Iris pigment epithelial cell (primary cell): ENCODE results near the gene CFAP77.
A peak's percentile ranks its signal among the peaks of the same experiment; 100 is the strongest.

Experiments
- DNase-seq: peaks from one replicate; pipeline ENCODE4 v3.0.0-alpha.2; 2011; ENCODE audit warnings: low read depth

CFAP77 gene

DNA sequence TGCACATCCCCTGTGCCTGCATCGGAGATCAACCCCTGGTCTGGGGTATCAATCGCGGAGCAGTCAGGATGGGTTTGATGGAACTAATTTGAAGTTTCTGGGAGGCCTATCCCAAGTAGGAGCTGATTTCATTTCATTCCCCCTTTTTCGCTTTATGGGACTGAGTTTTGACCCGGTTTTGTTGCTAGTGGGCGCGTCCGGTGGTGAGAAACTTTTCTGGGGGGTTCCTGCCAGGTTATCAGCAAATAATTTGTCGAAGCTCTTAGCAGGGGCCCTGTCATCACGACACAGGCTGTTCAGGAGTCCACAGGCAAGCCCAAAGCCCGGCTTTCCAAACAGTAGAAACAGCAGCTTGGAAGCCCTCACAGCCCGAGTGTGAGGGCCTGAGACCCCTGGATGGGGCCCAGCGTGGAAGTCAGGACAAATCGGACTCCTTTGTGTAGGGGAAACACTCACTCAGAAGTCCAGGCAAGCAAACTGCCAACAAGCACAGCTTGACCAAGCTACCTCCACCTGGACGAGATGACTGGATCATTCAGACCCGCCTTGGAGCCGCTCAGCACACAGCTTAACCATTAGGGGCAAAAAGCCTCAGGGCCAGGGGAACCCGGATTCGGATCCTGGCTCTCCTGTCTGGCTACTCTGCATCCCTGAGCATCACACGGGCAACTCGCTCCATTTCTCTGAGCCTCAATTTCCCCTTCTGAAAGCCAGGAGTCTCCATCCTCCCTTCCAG lies 108.0 kb downstream of the CFAP77 start:
- no peak for DNase-seq

DNA sequence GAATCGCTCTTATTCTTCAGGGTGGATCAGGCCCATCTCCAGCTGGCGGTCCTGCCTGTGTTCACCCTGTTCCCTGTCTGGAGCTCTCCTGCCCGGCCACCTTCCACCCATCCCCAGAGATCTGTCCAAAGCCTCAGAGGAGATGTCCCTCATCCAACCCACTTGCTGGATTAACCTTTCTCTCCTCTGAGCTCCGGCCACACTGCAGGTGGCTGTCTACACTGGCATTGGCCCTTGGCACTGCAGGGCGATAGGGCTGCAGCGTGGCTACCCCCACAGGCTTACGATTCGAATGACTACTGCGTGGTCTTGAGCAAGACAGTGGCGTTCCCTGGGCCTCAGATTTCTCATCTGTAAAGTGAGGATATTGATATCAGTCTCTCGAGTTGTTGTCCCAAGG lies 108.6 kb downstream of the CFAP77 start:
- no peak for DNase-seq

DNA sequence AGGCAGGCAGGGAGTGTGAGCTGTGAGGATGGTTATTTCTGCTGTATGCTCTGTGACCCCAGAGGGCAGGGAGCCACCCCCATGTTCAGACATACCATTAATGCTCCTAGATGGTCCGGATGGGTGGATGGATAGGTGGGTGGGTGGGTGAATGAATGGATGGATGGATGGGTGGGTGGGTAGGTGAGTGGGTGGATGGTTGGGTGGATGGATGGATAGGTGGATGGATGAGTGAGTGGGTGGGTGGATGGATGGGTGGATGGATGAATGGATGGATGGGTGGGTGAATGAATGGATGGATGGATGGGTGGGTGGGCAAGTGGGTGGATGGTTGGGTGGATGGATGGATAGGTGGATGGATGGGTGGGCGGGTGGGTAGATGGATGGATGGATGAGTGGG lies 109.0 kb downstream of the CFAP77 start:
- DNase-seq: no peak

DNA sequence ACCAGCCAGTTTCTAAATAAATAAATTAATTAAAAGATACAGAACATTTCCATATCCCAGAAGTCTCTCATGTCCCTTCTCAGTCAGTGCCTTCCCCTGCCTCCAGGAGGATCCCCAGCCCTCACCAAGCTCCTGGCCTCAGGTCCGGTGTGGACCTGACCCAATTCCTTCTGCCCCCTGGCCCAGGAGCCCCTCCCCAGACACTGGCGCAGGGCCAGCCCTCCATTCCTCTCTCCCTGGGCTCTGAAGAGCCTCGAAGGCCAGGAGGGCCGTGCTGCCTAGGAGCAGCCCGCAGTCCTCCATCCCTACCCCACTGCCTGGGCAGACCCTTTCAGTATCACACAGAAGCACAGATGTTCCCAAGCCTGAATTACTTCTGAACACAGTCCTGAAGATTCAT lies 110.6 kb downstream of the CFAP77 start:
- no peak for DNase-seq

DNA sequence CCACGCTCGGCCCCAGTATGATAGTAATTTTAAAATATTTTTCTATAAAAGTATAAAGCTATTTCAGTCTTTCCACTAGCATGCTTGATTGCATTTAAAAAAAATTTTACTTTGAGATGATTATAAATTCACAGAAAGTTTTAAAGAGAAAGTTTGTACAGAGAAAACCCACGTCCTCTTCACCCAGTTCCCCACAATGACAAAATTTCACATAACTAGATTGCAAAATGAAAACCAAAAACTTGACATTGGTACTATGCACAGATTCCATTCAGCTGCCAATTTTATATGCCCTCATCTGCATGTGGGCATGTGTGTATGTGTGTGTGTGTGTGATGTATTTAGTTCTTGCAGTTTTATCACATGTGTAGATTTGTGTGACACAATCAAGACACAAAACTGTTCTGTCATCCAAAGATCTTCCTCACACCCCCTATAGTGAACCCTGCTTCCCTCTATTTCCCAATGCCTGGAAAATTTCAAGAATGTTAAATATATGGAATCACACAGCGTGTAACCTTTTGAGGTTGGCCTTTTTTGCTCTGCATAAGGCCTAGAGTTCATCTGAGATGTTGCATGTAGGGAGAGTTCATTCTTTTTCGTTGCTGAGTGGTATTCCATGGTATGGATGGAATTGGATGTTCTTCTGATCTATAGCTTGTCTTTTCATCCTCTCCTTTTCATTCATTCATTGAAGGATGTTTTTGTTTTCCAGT lies 115.5 kb downstream of the CFAP77 start:
- DNase-seq: no peak

DNA sequence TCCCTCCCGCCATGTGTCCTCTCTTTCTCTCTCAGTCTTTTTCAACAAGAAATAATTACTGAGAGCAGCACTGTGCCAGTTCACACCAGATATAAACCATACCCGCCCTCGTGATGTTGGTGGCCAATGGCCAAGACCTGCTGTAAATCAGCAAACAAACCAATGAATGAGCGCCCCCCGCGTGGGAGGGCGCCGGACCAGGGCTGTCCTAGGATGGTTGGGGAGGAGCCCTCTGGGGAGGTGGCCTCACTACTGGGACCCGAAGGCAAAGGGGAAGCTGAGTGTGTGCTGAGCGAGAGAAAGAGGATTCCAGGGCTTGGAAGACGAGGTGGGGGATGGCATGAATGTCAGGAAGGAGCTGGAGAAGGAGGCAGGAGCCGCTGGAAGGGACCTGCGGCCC lies 121.2 kb downstream of the CFAP77 start:
- no peak for DNase-seq

DNA sequence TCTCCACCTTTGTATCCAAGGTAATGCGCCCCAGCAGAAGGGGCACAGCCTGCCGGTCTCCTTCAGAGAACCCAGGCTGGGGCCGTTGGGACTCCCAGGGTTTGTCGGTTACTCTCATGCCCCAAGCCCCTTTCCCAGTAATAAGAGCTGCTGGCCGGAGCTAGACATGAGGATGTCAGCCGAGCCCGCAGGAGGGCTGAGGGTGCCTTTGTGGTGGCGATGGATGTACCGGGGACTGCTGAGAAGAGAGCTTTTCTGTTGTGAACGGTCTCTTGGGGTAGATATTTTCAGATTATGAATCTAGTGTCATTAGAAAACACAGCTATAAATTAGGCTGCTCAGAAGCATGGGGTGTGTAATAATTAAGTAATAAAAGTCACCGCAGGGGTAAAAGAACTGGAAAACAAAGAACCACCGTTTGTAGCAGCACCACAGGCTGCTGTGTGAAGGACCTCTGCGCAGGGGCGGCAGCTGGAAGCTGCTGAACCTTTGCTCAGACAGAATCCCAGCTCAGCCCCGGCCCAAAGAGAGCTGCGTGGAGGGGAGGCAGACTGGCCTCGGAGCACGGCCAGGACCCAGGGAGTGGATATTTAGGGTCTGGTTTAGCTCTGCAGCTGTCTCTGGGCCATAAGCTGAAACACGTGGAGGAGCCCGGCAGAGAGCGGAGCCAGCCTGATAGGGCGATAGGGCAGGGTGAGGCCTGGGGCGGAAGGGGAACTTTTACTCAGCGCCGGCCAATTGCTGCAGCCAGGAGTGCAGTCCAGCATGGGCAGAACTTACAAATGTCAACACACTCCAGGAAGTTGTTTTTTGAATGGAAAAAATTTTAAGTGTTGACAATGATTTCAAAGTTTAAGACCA lies 121.9 kb downstream of the CFAP77 start:
- no peak for DNase-seq

DNA sequence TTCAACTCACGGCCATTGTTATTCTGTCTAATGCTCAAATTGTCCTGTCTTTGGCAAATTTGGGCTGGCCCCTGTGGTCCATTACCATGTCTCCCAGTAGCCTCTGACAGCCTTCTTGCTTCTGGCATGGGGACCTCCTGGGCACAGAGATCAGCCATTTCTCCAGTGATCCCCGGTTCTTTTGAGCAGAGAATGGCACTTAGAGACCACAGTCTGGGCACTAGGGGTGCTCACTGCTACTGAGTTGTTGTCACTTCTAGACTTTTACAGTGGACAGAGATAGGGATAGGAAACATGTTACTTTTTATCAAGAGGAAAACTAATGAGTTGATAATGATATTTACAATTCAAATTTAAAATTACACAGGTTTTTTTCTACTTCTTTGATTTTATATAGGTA lies 124.8 kb downstream of the CFAP77 start:
- no peak for DNase-seq

DNA sequence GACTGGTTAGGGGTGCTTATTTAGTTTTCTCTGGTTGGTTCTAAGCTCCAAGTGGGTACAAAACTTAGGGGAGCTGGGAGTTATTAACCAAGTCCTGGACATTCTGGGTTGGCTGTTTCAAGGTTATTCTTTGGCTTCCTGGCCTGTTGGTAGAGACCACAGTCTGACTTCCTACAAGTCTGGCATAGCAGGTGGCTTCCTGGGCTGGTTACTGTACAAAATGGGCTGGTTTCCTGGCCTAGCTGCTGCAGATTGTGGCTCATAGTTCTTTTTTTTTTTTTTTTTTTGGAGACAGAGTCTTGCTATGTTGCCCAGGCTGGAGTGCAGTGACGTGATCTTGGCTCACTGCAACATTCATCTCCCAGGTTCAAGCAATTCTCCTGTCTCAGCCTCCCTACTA lies 126.1 kb downstream of the CFAP77 start:
- no peak for DNase-seq

DNA sequence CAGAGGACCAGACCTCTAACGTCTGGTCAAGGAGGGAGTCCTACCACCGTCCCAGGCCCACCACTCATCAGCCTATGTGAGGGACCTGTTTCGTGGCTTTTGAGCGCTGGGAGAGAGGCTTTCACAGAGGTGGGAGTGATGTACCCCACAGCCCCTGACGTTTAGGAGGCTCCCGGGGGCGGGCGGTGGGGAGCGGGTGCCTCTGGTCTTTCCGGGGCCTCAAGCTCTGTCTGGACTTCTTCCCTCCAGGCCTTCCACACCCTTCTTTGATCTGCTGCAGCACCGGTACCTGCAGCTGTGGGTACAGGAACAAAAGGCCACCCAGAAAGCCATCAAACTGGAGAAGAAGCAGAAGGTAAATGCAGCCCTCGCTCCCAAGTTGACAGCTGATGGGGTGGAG lies 127.3 kb downstream of the CFAP77 start:
- no peak for DNase-seq

DNA sequence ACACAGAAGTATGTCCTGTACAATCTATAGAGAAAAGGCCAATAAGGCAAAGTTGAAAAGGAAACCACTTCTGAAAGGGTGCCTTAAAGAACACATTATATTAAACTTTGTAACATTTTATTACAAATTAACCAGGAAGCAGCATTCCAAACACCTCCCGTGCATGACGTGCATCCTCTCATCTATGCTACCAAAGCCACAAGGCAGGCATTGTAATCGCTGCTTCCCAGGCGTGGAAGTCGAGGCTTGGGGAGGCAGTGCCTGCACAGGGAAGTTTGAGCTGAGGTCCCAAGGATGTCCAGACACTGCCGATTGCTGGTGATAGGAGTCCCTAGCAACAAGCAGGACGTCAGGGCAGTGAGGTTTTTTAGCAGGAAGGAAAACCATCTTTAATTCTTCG lies 128.1 kb downstream of the CFAP77 start:
- no peak for DNase-seq

DNA sequence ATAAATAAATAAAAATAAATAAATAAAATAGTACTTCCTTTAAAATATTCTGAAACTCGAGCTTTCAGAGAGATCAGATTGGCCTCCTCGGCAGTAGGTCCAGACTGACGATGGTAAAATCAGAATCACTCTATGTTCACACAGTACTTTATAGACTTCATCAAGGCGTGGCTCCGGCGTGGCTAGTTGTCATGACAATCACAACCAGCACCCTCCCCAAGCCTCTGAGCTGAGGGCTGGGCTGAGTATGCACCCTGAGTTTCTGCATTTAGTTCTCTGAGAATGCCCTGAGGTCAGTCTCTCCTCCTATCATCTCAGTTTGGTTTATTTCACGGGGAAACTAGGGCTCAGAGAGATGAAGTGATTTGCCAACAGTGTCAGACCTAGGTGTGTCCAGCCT lies 129.1 kb downstream of the CFAP77 start:
- DNase-seq: no peak

DNA sequence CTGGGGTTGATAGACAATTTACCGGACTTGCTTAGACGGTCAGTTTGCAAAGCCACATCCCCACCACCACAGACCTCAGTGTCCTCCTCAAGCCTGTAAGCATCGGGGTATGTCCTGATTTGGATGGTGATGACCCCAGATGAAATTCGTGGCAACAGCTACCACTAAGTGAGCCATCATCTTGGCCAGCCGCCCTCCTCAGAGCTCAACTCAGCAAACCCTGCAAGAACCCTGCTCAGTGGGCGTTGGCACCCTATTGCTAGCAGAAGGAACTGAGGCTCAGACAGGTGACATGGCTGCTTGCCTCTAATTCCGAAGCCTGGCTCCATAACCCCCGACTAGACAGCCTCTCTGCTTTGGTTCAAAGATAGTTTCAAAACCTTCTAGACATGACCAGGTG lies 131.0 kb downstream of the CFAP77 start:
- DNase-seq: no peak

DNA sequence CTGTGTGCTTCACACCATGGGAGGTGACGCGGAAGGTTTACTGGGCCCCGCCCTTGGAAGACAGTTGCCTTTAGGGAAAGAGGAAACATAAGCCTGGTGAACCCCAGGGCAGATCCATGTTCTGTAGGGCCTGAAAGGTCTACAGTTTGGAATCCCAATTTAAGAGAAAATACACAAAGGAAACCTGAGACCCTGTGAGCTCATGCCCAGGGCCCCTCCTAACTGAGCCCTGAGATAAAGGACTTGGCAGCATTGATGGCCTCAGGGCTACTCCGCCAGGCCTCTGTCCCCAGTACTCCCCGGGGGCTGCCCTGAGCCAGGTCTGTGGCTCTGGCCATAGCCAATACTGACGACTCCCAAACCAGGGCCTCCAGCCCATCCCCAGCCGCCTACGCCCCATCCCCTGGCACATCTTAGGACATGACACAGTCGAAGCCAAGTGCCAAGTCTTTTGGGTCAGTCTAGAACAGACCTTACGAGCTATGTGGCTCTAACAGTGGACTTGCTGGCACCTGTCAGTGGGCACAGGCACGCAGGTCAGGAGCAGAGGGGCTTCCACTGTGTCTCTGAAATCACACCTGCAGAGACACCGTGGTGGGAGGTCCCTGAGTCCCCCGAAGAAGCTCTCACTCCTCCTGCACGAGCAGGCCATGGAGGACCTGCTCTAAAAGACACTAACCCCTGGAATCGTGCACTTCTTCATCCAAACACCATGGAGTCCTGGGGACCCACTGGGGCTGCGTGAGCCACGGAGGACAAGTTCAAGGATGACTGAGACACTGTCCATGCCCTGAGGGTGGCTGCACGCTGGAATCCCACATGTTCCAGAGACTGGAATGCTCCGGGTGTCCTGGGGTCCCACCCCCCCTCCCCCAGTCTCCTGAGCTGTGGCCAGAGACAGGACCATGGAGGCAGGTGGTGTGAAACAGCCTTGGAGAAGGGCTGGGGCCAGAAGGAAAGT lies 132.1 kb downstream of the CFAP77 start:
- DNase-seq: no peak

DNA sequence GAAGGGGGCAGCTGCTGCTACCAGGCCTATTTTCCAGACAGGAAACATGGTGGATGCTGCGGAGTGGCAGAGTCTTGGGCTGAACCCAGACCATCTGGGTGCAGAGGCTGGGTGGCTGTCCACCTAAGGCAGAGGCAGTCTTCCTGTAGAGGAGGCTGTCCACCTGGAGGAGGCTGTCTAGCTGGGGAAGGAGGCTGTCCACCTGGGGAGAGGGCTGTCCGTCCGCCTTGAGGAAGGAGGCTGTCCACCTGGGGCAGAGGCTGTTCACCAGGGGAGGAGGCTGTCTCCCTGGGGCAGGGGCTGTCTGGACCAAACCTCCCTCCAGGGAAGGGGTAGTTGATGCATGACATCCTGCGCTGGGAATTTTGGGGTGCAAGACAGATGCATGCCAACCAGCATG lies 133.2 kb downstream of the CFAP77 start:
- DNase-seq: no peak

DNA sequence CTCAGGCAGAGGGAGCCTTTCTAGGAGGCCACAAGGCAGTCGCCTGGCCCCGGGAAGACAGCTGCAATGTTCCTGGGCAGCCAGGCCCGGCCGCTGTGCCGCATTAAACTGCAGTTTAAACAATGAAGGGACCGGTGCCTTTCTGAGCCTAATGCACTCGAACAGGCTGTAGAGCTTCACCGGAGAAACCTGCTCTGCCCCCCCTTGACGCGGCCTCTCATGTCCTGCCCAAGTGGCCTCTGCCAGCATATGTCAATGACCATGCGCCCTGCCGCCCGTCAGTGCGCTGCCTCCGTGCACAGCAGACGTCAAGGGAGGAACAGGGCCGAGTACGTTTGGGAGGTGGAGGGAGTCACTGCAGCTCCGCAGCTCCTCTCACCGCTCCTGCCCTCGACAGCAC lies 133.9 kb downstream of the CFAP77 start:
- DNase-seq: no peak

DNA sequence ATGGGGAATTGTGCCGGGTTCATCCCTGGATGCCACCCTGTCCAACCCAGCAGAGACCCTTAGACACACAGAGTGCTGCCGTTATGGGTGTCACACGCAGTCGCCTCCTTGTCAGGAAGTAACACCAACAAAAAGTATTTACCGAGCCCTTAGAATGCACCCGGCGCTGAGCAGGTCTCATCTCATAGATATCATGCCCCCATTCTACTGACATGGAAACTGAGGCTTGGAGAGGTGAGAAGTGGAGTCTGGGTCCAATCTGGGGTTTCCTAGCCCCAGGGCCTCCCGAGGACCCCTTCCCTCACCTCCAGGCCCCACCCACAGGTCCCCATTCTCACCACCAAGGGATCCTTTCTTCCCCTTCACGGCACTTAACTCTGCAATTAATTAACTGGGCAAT lies 135.6 kb downstream of the CFAP77 start:
- DNase-seq: no peak

DNA sequence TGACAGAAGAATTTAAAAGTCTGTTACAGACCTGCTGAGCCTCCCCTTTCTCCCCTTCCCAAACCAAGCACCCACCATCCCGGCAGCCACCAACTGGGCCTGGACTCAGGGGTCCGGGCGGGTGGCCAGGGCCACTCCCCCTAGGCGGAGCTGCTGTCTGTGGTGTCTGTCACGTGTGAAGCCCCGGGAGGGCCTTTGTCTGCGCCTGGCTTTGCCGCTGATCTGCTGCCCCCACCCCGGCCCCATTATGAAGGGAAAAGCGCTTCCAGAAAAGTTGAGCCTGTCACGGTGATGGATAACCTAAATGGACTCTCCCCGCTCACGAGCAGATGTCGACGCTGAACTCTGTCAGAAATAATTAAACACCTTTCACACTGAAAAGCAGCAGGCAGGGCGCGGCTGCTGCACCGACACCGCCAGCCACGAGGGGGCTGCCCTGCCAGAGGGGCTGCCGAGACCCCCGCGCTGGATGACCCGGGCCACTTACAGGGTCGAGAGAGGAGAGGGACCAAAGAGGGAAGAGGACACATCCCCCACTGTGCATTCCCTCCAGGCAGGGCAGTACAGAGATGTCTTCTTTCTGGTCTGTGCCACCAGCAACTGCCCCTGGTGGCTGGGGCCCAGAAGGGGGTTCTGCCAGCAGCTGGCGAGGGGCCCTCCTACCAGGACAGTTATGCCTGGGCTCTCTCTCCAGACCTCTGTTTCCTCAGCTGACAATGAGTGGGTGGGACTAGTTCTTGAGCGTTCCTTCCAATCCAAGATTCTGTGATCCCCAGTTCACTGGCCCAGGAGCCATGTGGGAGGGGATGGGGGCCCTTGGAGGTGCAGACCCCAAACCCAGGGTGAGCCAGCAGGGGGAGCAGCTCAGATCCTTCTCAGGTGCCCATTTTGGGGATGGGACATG lies 136.4 kb downstream of the CFAP77 start:
- peak; percentile 28 for DNase-seq

DNA sequence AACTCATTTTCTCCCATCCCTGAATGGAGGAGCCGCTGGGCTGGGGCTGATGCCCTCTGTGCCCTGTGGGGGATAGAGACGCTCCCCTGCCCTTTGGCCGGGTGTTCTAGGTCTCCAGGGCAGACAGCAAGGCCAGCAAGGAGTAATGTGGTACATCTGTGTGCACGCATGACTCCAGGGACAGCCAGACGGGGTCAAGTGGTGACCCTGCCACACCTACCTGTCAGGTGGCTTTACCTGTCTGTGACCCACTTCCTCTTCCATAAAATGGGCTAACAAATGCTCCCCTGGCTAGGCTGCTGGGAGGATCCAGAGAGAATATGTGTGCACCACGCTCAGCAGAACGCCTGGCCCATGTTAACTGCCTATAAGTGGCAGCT lies 137.0 kb downstream of the CFAP77 start:
- DNase-seq: no peak

DNA sequence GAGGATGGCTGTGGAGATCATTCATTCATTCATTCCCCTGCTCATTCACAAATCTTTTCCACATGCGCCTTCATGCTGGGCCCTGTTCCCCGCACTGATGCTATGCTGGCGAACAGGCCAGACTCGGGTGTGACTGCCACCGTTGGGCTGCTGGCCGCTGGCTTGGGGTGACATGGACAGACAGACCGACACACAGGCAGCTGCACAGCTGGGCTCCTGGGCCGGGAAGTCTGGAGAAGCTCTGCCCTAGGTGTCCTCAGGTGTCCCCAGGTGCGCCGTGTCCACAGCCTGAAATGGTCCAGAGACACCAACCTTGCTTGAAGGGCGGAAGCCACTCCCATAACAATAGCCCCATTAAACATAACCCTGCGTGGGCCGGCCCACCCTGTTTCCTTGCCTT lies 137.4 kb downstream of the CFAP77 start:
- no peak for DNase-seq
